AG09309 (cell line): ENCODE data around the gene ASB2.

ENCODE experiments used
- DNase-seq: peaks from one replicate; pipeline ENCODE4 v3.0.0-alpha.2; 2010; ENCODE audit warnings: low read depth
- H3K4me3 ChIP-seq: 2 replicates; pipeline ENCODE4 v1.5.1; 2011; ENCODE audit warnings: mild to moderate bottlenecking, low read depth, low read length, moderate library complexity; ENCODE audit not compliant: control insufficient read depth
- CTCF ChIP-seq: IDR thresholded peaks from 2 replicates; pipeline ENCODE4 v1.5.1; 2011; ENCODE audit warnings: mild to moderate bottlenecking, low read depth, low read length, inconsistent platforms; ENCODE audit not compliant: insufficient read depth, control insufficient read depth; ENCODE audit errors: missing control alignments

ASB2 gene

GRCh38 chr14:93977171-93977570 is 801 bp upstream of the ASB2 start:
- no peak overlapping the region for H3K4me3 ChIP-seq
- no peak for TF ChIP-seq CTCF
- no peak for DNase-seq

- no peak overlapping the region for H3K4me3 ChIP-seq
- TF ChIP-seq CTCF = no peak
- DNase-seq = no peak
Measured at GRCh38 chr14:93975791-93976476, 436 bp downstream of the ASB2 start.

- no peak for TF ChIP-seq CTCF
- no peak for DNase-seq
- no peak overlapping the region for H3K4me3 ChIP-seq
Measured at GRCh38 chr14:93974833-93975232, 1.5 kb downstream of the ASB2 start.

GRCh38 chr14:93974299-93974698 is 2.1 kb downstream of the ASB2 start:
- TF ChIP-seq CTCF = no peak
- DNase-seq = no peak
- no peak overlapping the region for H3K4me3 ChIP-seq

- TF ChIP-seq CTCF = no peak
- no peak overlapping the region for H3K4me3 ChIP-seq
- no peak for DNase-seq
Measured at GRCh38 chr14:93973607-93974006, 2.8 kb downstream of the ASB2 start.

- no peak for DNase-seq
- TF ChIP-seq CTCF = no peak
- H3K4me3 ChIP-seq = no peak overlapping the region
Measured at GRCh38 chr14:93972618-93973205, 3.7 kb downstream of the ASB2 start.
